ENCODE measurements around the gene AP2A2.

Gene AP2A2

DNA sequence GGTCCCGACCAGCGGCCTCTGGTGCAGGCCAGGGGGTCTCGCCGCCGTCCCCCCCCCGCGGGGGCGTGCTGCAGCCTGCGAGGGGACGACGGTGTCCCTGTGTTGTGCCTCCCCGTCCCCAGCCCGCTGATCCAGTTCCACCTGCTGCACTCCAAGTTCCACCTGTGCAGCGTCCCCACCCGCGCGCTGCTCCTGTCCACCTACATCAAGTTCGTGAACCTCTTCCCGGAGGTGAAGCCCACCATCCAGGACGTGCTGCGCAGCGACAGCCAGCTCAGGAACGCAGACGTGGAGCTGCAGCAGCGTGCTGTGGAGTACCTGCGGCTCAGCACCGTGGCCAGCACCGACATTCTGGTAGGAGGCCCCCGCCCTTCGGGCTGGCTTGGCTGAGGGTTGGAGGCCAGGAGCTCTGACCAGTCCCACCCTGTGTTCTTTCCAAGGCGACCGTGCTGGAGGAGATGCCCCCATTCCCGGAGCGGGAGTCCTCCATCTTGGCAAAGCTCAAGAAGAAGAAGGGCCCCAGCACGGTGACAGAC, 68.0 kb downstream of the AP2A2 start:
- H3K27me3 ChIP-seq (ENCODE audit: control insufficient read depth, low read length): no peaks in the 10 kb centered on the region
- H3K79me2 ChIP-seq (ENCODE audit: control insufficient read depth, low read length): no peaks in the 10 kb centered on the region
- 0 out of 2 replicates have a peak, but pooled peaks cover 5% of the 10 kb centered on the region for H3F3A ChIP-seq (ENCODE audit: control insufficient read depth, insufficient read depth)
- no peak overlapping the region for H3K4me2 ChIP-seq (ENCODE audit: low read length)
- H3K9me3 ChIP-seq (ENCODE audit: control insufficient read depth, insufficient read depth, low read length): peaks cover 7% of the 10 kb centered on the region; the same call in 1 of the 2 replicates
- no peak overlapping the region for H3K4me3 ChIP-seq (ENCODE audit: low read length)
- H3K36me3 ChIP-seq (ENCODE audit: control insufficient read depth, low read length): peaks cover 35% of the 10 kb centered on the region
- H3K9me2 ChIP-seq (replicated peaks; ENCODE audit: control insufficient read depth, low read length): no peaks in the 10 kb centered on the region
- no peak for TF ChIP-seq EZH2phosphoT487 (IDR thresholded peaks at IDR 0.05; ENCODE audit: borderline replicate concordance, low read length)
- TF ChIP-seq, protein P1, sequence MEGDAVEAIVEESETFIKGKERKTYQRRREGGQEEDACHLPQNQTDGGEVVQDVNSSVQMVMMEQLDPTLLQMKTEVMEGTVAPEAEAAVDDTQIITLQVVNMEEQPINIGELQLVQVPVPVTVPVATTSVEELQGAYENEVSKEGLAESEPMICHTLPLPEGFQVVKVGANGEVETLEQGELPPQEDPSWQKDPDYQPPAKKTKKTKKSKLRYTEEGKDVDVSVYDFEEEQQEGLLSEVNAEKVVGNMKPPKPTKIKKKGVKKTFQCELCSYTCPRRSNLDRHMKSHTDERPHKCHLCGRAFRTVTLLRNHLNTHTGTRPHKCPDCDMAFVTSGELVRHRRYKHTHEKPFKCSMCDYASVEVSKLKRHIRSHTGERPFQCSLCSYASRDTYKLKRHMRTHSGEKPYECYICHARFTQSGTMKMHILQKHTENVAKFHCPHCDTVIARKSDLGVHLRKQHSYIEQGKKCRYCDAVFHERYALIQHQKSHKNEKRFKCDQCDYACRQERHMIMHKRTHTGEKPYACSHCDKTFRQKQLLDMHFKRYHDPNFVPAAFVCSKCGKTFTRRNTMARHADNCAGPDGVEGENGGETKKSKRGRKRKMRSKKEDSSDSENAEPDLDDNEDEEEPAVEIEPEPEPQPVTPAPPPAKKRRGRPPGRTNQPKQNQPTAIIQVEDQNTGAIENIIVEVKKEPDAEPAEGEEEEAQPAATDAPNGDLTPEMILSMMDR (IDR thresholded peaks at IDR 0.05; ENCODE audit: low read depth, low read length, poor library complexity, severe bottlenecking): no peak
- H4K20me1 ChIP-seq (ENCODE audit: control insufficient read depth, insufficient read depth, low read depth, low read length): no peaks in the 10 kb centered on the region
- no peak overlapping the region for H3K27ac ChIP-seq (ENCODE audit: low read depth, low read length)
- H3K4me1 ChIP-seq (ENCODE audit: control insufficient read depth, low read length): peaks cover 4% of the 10 kb centered on the region

DNA sequence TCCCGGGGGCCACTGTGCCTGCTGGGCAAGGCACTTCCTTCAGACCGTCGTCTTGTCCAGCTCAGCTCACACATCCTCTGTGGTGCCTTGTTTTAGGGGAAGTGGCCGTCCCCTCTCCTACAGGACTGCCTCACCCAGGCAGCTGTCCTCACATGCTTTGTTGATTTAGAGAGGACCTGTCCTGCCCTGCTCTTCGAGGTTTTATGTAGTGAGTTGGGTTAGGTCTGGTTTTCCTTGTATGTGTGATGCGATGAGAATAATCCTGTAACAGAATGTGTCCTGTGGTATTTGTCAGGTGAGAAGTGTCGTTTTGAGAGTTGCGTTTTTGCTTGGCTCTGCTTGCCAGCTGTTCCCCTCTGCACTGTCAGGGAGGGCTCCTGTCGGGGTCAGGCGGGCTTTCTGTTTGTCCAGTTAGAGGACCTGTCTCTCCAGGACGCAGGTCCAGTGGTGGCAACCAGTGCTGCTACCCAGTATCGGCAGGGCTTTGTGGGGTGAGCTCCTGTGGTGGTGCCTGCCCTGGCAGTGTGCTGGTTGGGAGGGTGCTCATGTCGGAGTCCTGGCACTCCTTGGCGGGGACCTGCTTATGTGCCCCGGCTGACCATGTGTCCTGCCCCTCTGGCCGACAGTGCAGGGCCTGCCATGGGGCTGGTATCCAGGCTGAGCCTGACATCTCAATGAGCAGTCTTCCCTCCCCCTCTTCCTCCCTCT, 69.5 kb downstream of the AP2A2 start:
- Histone ChIP-seq H3K9me2 (replicated peaks; ENCODE audit: control insufficient read depth, low read length) (no peaks in the 10 kb centered on the region), H3K9me3 (ENCODE audit: control insufficient read depth, insufficient read depth, low read length) (peaks cover 7% of the 10 kb centered on the region; the same call in 1 of the 2 replicates), H3K79me2 (ENCODE audit: control insufficient read depth, low read length) (no peaks in the 10 kb centered on the region), H4K20me1 (ENCODE audit: control insufficient read depth, insufficient read depth, low read depth, low read length) (no peaks in the 10 kb centered on the region), H3K27ac (ENCODE audit: low read depth, low read length) (no peak overlapping the region), H3F3A (ENCODE audit: control insufficient read depth, insufficient read depth) (0 out of 2 replicates have a peak, but pooled peaks cover 5% of the 10 kb centered on the region), H3K4me1 (ENCODE audit: control insufficient read depth, low read length) (peaks cover 4% of the 10 kb centered on the region), H3K4me3 (ENCODE audit: low read length) (no peak overlapping the region), H3K27me3 (ENCODE audit: control insufficient read depth, low read length) (no peaks in the 10 kb centered on the region), H3K4me2 (ENCODE audit: low read length) (no peak overlapping the region), H3K36me3 (ENCODE audit: control insufficient read depth, low read length) (peaks cover 30% of the 10 kb centered on the region)
- TF ChIP-seq, protein P1 (IDR thresholded peaks at IDR 0.05; ENCODE audit: low read depth, low read length, poor library complexity, severe bottlenecking): no peak
- no peak for TF ChIP-seq EZH2phosphoT487 (IDR thresholded peaks at IDR 0.05; ENCODE audit: borderline replicate concordance, low read length)

- Histone ChIP-seq H3K9me2 (replicated peaks; ENCODE audit: control insufficient read depth, low read length) (no peaks in the 10 kb centered on the region), H3K9me3 (ENCODE audit: control insufficient read depth, insufficient read depth, low read length) (peaks cover 7% of the 10 kb centered on the region; the same call in 1 of the 2 replicates), H3K27me3 (ENCODE audit: control insufficient read depth, low read length) (no peaks in the 10 kb centered on the region), H3F3A (ENCODE audit: control insufficient read depth, insufficient read depth) (0 out of 2 replicates have a peak, but pooled peaks cover 5% of the 10 kb centered on the region), H3K4me3 (ENCODE audit: low read length) (no peak overlapping the region), H3K79me2 (ENCODE audit: control insufficient read depth, low read length) (no peaks in the 10 kb centered on the region), H3K36me3 (ENCODE audit: control insufficient read depth, low read length) (peaks cover 30% of the 10 kb centered on the region), H3K27ac (ENCODE audit: low read depth, low read length) (no peak overlapping the region), H3K4me1 (ENCODE audit: control insufficient read depth, low read length) (peaks cover 4% of the 10 kb centered on the region), H4K20me1 (ENCODE audit: control insufficient read depth, insufficient read depth, low read depth, low read length) (no peaks in the 10 kb centered on the region), H3K4me2 (ENCODE audit: low read length) (no peak overlapping the region)
- TF ChIP-seq EZH2phosphoT487 (IDR thresholded peaks at IDR 0.05; ENCODE audit: borderline replicate concordance, low read length): no peak
- TF ChIP-seq, protein P1 (IDR thresholded peaks at IDR 0.05; ENCODE audit: low read depth, low read length, poor library complexity, severe bottlenecking): no peak
These were observed 70.2 kb downstream of the AP2A2 start for GRCh38 chr11:995752-996420.
